Astrocyte of the cerebellum (primary cell): ENCODE measurements around the gene SEMA4C.

Experiments used
- DNase-seq: peaks from one replicate; pipeline ENCODE4 v3.0.0-alpha.2; 2011; ENCODE audit warnings: low read depth
- H3K4me3 ChIP-seq: 2 replicates; pipeline ENCODE4 v1.5.1; 2011; ENCODE audit warnings: mild to moderate bottlenecking, low read depth, low read length, moderate library complexity
- CTCF ChIP-seq: IDR thresholded peaks from 2 replicates; pipeline ENCODE4 v1.5.1; 2012; ENCODE audit warnings: low read length, low read depth, moderate library complexity, mild to moderate bottlenecking; ENCODE audit errors: missing control alignments
- in situ Hi-C: cut with HindIII; loops from 2 replicates; pipeline ENCODE4 v1.10.0; 2017; ENCODE audit warnings: low sequenced_read_pairs

Gene SEMA4C

DNA sequence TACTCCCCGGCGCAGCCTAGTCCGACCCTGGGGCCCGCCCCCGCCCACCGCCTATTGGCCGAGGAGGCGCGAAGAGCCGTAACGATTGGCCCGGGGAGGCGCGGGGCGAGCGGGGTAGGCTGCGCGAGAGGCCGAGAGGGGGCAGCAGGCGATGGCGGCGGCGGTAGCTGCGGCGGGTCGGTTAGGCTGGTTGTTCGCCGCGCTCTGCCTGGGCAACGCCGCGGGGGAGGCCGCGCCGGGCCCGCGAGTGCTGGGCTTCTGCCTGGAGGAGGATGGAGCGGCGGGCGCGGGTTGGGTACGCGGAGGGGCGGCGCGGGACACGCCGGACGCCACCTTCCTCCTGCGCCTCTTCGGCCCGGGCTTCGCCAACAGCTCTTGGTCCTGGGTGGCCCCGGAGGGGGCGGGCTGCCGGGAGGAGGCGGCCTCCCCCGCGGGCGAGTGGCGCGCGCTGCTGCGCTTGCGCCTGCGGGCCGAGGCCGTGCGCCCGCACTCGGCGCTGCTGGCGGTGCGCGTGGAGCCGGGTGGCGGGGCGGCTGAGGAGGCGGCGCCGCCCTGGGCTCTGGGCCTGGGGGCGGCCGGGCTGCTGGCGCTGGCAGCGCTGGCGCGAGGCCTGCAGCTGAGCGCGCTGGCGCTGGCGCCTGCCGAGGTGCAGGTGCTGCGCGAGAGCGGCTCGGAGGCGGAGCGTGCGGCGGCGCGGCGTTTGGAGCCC lies 53.6 kb downstream of the SEMA4C start, which contains the start of gene CNNM3:
CNNM3 (plus strand) TSS at position 142 of the 709 bp plus-strand sequence; CDS start at position 152, 10 bp downstream.
- in situ Hi-C loops: no loop called here
- TF ChIP-seq CTCF: peak; percentile 65
- H3K4me3 ChIP-seq: peak within 1 kb of the TSS; percentile 58
- DNase-seq: peak; percentile 70

DNA sequence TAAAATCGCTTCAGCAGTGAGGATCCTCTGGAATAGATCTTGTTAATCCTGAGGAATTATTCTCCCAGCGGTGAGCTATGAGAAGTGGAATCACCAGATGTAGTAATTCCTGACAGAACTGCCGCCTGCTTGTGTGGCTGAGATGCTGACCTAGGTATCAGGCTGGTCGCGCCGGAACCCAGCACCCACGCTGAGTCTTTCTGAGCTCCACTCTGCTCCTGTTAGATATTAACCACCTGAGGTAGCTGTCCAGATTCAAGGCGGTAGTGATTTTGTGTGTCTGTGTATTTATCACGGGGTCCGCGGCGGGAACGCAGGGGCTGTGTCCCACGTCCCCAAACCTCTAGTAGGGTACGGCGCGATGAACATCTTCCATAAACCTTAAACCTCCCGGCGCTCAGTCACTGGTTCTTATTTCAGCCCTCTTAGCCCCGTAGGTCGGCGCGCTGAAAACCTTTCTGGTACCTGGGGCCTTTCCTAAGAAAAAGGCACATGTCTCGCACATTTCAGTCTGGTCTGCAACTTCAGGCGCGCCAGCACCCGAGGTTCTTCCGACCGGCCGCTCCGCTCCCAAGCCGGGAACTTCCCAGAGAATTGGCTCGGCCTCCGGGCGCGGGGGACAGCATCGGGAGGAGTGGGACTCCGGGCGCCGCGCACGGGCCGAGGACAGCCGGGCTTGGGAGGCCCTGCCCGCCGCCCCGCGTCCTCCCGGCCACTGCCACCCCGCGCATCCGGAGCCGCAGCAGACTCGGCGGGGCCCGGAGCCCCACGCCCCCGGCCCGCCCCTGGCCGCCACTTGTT lies 54.4 kb downstream of the SEMA4C start:
- TF ChIP-seq CTCF: no peak
- DNase-seq: no peak
- in situ Hi-C loops: no loop called here
- H3K4me3 ChIP-seq: peak overlapping the region; percentile 58

GRCh38 chr2:96813656-96814055 lies 56.2 kb downstream of the SEMA4C start:
- H3K4me3 ChIP-seq: no peak overlapping the region
- TF ChIP-seq CTCF: no peak
- no peak for DNase-seq
- in situ Hi-C loops: no loop called here

GRCh38 chr2:96811917-96812316 lies 58.0 kb downstream of the SEMA4C start:
- in situ Hi-C loops: no loop called here
- no peak overlapping the region for H3K4me3 ChIP-seq
- no peak for DNase-seq
- no peak for TF ChIP-seq CTCF

- in situ Hi-C loops: no loop called here
- DNase-seq: no peak
- no peak overlapping the region for H3K4me3 ChIP-seq
- no peak for TF ChIP-seq CTCF
Observed at GRCh38 chr2:96810783-96811192, 59.1 kb downstream of the SEMA4C start.

- in situ Hi-C loops: no loop called here
- TF ChIP-seq CTCF: no peak
- DNase-seq: no peak
- H3K4me3 ChIP-seq: no peak overlapping the region
Observed at GRCh38 chr2:96809951-96810782, 59.7 kb downstream of the SEMA4C start.
